NCI-H2081 treated with DMSO at 0.1 percent for 48 hours (cell line): ENCODE data around the gene FMNL2.

Source experiments
- DNase-seq: peaks from one replicate; lab custom pipeline; 2025; lab: John Stamatoyannopoulos, UW

Gene FMNL2

DNA sequence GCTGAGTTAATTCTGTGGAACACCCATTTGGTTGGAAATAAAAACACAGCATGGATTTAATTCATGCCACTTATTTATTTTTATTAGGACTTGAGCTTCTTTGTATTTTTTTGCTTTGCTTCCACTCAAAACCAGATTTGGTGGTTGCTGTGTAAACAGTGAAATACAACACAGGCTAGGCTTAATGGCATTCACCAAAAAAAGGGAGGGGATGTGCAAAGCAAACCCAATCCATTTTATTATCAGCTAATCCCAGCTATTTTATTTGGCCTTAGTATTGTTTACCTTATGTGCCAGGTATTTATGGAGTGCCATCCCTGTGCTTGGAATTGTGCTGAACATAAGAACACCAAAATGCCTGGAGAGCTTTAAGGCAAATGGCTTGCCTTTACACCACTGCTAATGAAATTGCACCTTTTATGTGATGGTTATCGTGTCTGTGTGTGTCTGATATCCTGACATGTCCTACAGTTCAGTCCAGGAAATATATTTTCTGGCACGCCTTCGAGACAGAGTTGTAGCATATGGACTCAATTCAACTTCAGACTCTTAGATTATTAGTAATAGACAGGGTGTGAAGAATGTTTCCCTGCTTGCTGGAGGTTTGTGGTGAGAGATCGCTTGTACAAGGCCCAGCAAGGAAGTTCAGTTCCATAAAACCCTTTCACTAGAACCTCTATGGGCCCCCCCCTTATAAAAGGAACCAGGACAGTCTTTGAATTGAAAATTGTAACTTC, 282.6 kb downstream of the FMNL2 start:
- no peak for DNase-seq

DNA sequence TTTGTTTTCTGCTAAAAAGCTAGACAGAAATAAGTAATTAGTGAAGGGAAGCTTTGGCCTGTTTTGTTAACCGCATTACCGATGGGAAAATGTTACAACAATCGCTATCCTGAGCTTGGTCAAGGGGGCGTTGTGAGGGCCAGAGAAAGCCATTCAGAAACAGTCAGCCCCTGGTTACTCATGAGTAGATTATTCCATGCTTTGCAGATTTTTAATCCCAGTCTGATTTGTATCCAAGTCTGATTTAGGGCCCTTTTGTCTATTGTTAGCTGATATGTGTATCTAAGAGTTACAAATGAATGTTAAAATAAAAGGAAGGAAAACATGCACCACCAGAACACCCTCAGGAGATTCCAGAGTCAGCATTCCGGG, 283.2 kb downstream of the FMNL2 start:
- DNase-seq = no peak

DNA sequence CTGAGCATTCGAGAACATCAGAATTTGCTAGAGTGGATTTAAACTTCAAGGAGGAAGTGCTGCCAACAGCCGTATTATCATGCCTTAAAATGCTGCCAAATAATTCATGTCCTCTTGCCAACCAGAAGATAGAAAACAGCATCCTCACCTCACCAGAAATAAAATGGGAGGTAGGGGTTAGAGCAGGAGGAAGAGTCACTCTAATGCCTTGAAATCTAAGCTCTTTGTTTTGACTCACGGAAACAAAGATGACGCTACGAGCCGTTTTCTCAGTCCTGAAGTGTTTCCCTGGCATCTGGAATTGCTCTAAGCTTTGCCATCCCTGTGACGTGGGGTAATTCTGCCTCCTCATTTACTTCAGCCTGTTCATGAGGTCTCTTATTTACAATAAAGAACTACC, 285.2 kb downstream of the FMNL2 start:
- no peak for DNase-seq

DNA sequence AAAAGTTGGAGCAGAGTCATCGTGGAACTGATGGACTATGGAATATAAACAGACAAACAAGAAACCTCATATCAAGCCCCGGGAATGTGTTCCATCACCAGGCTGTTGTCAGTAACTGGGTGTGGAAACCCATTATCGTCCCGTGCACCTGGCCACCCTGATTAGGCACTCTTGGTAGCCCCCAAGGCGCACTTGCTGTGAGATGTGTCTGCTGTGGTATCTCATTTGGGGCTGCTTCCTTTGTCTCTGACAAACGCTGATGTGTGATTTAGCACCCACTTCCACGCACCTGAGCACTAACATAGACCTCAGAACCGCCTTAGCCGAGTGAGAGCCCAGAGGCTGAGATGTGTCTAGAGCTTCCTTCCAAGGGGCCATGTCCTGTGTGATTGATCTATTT, 286.0 kb downstream of the FMNL2 start:
- DNase-seq = no peak

DNA sequence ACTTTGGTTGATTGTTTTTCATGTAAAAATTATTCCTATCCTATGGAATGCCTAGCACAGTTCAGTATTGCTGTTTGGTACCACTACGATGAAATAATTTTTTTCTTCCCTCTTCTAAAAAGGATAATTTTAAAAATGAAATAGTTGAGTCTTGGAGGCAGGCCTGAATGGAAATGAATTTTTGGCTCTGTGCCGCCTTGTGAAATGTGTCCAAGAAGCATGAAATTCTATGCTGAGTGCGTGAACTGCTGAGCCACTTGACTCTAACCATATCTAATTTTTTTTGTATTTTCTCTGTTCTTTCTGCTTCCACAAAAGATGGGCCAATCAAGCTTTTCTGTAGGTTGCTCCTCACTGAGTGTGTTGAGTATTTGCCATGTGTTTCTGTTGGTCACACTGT, 287.2 kb downstream of the FMNL2 start:
- no peak for DNase-seq

DNA sequence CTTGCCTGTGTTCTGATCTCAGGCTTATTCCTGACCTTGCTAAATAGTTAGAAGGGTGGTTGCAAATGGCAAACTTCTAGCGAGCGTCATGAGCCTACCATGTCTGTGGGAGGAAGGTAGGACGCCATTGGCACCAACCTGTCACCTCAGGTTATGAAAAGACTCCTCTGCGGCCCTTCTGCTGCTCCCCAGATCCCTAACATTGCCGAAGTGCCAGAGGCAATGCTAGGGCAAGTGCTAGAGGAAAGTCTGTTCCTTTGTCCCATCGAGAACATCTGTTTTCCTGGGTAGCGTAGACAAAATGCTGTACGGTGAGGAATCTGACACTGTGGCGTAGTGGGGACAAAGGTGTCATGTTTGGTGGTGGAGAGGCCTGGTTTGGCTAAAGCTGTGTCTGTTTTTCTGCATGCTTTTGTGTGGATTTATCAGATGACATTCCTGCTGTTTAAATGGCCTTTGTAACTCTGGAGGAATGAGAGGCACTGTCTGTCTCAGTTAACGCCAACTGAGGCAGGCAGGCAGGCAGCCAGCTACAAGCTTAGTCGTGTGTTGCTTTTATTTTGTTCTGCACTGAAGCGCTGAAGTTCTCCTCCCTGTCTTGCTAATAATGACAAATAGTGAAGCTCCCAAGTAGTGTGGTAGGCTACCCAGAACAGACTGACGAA, 288.2 kb downstream of the FMNL2 start:
- no peak for DNase-seq

DNA sequence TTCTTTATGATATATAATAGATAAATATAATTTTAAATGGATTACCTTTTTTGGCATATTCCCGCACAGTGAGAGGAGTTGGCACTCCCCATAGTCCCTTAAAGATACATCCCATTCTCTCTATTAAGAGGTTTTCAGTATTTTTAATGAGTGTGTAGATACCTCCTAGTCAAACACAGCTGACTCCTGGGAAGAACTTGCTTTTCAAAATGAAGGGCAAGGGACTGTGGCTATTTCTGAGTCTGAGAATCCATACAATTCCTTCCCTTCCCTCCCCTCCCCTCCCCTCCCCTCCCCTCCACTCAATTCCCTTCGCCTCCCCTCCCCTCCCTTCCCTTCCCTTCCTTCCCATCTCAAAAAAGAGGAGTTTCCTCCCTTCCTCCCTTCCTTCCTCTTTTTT, 288.8 kb downstream of the FMNL2 start:
- no peak for DNase-seq

DNA sequence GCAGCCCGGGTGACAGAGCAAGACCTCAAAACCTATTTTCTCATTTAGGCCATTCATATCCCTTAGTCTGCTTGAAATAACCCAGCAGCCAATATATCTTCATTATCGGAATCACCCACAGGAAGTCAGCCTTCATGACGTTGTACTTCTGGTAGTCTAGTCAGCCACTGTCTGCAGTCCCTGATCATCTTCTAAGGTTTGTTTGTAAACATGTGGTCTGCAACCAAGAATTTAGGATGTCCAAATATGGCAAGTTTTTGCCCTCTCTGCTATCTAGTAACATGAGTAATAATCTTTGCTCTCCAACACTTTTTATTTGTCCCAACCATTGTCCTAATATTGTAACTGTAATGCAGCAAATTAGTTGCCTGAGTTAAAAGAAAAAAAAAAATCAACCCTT, 289.8 kb downstream of the FMNL2 start:
- DNase-seq = no peak

DNA sequence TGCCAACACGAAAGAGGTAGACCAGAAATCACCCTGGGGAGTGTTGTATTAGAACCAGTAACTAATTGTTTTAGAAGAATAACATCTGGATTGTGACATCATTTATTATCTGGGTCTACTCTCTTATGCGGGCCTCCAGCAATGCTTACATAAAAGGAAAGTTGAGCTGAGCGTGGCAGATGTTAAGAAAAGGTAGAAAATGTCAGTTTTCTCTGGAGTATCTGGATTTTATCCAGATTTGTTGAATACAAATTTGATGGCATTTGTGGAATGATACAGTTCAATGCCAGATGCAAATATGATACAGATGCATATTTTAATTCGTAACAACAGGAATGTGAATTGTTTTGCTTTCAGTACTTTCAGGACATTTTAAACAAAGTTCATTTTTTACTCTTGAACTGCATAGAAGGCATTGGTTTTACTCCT, 292.0 kb downstream of the FMNL2 start:
- no peak for DNase-seq

DNA sequence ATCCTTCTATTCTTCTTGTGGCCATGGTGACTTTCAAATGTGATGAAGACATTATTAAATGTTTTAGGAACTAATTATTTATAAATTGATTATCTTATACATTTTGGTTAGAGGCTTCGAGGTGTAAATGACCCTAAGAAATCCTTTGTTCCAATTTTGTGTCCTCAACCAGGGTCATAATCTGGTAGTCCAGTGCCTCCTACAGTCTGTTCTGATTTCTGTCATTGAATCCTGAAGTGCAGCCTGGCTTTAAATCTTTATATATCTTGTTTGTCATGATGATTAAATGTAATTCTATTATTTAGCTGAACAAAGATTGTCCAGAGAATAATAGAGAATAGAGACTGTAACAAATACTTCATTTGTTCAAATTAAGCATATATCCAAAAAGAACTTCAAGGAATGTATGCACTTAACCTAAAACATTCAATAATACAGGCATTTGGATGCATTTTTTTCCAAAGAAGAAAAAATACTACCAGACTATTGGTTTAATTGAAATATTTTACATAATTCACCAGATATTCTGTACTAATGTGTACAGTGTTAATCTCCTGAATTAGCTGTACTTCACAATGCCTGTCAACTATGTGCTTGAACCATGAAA, 292.5 kb downstream of the FMNL2 start:
- no peak for DNase-seq

DNA sequence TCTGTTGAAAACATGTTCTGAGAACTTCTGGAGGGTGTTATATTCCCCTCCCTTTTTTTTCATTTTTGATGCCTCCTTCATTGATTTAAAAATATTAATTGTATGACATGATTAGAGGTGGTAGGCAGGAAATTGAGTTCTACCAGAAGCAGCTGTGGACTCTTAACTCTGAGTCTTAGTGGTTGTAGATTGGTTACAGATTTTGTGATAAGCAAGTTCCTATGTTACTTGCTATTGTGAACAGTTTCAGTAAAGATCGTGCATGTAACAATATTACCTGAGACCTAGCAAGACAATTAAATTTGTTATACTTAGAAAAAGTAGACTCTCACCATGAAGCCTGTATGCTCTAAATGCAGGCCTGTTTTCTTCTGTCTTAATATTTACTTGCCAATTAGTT, 294.2 kb downstream of the FMNL2 start:
- DNase-seq = no peak

DNA sequence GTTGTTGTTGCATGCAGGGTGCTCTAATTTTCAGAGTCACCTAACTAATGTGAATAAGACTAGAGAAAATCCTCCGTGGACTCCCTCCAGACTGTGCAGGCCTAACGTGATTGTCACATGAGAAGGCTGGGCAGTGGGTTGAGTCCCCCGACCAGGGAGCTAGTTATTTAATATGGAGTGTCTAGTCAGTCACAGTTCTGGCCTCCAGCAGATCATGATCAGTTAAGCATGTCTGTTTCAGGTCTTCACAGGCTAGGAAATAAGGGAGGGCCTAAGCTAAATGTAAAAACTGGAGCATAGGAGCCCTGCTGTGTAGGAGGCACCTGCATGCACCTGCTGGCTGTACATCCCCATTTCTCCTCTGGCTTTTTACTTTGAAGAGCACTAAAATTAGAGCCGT, 295.5 kb downstream of the FMNL2 start:
- no peak for DNase-seq

DNA sequence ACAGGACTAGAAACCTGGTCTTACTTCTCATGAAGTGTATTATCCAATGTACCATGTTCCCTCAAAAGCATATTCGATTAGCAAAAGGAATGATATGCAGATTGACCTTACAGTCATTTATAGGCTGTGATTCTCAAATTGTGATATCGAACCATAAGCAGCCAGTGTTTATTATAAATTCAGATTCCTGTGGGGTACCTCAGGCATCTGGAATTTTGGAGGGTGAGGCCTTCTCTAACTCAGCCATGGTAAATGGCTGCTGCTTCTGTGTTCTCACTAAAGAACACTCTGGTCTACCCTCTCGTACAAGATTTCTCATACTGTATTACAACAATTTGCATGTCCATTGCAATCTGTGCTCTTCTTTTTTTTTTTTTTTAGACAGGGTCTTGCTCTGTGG, 297.8 kb downstream of the FMNL2 start:
- DNase-seq = no peak

DNA sequence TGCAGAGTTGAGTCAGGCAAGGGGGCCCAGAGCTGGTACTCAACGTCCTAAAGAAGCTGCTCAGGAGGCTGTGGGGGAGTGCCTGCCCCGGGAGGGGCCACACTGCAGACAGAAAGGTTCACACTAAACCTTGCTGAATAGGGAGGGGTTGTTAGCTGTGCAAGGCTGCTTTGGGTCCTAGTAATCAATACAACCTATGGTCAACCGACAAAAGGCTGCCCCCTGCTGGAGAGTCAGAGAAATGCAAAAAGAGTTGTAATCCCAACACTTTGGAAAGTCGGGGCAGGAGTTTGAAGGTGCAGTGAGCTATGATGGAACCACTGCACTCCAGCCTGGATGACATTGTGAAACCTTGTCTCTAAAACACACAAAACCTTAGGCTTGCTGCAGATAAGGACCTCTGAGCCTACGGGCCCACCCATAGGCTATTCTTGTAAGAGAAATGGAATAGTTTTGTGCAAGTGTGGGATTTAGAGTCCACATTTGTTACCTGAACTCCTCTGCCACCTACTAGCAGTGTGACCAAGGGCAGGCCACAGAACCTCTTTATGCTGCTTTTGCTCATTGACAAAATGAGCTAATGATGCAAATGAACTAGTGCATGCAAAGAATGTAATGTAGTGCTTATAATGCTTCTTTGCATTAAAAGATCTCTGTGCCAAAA, 300.8 kb downstream of the FMNL2 start:
- DNase-seq = no peak

DNA sequence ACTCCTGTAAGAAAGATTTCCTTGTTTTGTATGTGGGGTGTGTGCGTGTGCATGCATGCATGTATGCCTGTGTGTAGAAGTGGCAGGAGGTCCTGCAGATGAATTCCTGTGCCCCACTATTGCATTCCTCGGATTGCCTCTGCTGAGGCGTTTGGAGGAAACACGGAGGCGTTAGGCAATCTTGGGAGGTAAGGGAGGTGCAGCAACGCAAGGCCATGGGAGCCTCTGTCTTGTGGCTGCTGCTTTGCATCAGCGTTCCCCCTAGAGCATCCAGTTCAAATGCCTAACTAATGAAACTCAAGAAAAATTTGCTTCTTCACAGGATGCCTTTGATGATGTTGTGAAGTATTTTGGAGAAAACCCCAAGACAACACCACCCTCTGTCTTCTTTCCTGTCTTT, 302.3 kb downstream of the FMNL2 start:
- DNase-seq = no peak

DNA sequence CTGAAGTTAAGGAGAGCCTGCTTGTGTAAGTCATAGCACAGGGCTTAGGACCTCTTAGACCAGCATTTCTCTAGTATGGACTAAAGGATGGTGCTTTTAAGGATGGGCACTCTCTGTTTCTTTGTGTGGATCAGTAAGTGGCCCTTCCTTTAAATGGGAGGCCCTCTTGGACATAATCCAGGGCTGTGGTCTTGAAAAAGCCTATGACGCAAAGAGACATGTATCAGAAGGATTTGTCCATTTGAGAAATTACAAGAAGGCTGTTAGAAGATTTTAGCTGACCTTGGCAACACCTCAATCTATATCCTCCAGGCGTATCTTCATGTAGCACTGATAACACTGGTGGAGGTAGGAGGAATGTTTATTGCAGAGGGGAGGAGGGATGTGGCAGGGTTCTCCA, 303.1 kb downstream of the FMNL2 start:
- DNase-seq = no peak

DNA sequence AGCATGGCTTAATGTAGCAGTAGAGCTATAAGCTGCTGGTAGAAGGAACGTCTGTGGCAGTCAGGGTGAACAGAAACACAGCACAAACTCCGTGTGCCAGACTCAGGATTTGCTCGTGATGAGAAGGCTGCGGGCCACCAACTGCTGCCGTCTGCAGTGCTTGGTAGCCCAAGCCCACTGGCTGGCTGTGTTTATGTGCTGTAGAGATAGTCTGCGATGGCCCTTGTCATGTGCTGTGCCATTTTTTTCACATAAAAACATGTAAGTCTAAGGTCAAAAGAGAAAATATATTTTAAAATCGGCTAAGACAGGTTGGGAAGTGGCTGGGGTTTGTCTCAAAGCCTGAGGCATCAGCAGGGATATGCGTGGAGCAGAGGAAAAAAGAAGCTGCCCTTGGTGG, 303.6 kb downstream of the FMNL2 start:
- DNase-seq = no peak

DNA sequence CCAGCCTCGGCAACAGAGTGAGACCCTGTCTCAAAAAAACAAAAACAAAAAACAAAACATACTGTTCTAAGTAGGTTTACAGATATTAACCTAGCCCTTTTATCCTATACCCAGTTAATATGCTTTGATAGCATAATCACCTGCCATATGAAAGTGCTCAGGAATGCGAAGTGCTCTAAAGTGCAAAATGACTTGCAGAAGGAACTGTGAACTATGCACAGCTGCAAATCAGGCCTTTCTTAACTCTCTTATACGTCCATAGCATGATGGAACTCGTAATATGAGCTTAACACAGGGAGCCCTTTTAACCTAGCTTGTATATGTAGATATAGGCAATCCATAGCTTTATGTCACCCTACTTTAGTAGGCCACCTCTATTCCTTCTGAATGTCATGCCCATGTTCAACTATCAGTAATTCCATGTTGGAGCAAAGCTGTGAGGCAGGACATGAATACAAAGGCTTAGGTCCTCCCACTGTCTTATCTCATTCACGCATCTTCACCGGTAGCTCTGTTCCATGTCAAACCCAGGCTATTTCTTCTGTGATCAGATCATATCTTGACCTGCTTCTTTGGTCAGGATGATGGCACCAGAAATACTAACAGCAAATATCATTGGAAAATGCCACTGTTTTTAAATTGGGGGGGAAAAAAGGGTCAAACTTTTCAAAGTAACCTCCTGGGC, 309.4 kb downstream of the FMNL2 start:
- no peak for DNase-seq

DNA sequence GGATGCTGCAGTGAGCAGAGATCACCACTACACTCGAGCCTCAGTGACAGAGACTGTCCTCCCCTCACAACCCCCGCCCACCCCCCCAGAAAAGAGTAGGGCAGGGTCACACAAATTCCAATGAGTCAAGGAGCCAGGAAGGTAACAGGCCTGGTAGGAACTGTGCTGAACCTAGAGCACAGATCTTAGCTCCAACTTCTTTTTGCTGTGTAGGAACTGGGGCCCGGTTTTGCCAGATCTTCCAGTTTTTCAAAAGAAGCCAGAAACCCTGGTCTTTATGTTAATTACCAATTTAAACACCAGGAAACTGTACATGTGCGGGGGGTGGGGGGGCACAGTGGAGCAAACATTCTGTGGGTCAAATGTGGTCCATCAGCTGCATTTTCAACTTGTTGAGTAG, 311.3 kb downstream of the FMNL2 start:
- DNase-seq = no peak

DNA sequence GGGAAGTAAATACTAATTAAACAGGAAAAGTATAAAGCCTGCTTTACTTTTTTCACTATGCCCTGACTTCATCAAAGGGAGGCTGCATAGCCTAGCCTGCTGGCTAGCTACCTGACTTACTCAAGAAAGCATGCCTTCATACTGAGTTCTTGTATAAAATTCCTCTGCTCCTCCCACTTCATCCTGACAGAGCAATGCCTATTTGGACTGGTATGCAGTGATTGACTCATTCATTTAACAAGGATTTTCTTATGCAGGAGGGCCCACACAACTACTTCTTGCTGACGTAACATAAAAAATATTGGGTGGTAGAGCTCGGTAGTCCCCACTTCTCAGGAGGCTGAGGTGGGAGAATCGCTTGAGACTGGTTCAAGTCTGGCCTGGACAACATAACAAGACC, 311.8 kb downstream of the FMNL2 start:
- DNase-seq = no peak

DNA sequence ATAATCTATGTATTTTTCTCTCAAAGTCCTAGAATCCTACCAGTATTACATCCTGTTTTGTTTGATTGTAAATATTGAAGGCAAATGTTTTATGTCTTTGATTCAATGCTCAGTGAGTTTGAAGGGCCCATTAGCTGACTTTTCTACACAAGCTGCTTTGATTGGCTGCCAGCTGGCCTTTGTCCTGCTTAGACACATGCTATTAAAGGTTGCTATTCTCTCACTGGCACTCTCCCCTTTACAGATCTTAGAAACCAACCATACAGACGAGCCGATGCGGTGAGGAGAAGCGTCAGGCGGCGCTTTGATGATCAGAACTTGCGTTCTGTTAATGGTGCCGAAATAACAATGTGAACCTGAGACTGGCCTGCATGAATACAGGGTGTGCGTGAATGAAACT, 312.6 kb downstream of the FMNL2 start:
- no peak for DNase-seq

DNA sequence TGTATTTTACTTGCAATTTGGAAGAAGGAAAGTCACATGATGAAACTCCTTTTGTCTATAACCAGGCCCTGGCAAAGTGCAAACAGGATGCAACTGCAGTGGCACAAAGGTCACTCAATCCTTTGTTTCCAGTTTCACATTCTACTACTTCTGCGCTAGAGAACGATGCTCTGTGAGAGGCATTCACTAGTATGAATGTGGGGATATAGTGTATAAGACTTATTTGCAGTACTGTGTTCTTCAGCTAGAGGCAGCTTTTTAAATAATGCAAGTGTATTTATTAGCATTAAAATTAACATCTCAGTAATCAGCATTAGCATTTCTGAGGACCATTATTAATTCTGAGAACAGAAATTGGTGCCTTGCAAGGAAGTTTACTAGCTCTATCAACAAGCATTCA, 313.4 kb downstream of the FMNL2 start:
- no peak for DNase-seq

DNA sequence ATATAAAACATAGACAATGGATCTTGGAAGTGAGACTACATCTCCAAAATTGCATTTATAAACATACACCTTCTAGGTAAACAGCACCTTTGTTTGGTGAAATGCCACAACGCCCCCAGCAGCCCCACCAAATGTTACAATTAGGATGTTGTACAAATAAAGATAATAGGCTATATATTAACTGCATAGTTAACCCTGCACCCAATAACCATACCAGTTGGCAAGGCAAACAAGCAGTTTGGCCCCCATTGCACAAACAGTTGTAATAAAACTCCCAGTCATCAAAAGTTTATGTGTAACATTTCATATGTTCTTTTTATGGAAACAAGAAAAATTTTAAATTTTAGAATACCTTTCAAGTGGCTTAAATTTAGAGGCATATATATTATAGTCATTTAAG, 315.0 kb downstream of the FMNL2 start:
- no peak for DNase-seq
